ENCODE measurements around the gene CPED1.

GRCh38 chr7:121156825-121157224 is 168.3 kb downstream of the CPED1 start:
- TF ChIP-seq POLR2A (IDR thresholded peaks at IDR 0.05): no peak
- TF ChIP-seq CTCF (IDR thresholded peaks at IDR 0.05): no peak
- no peak for TF ChIP-seq EP300 (IDR thresholded peaks at IDR 0.05)

Data from tibial nerve (tissue), 4 donors.